Breast epithelium (tissue), 3 donors: Measurements from ENCODE around the gene LRRFIP2.

Source experiments
- POLR2A ChIP-seq: fragments of 450-650 bp; IDR thresholded peaks from one replicate; pipeline ENCODE4 v1.6.1; 2016; ENCODE audit warnings: antibody characterized with exemption, mild to moderate bottlenecking, moderate library complexity
- POLR2AphosphoS5 ChIP-seq, 3 donors: sonication (generic); formaldehyde crosslinking; IDR thresholded peaks; one replicate each; pipeline ENCODE4 v1.6.1; 2017; ENCODE audit warnings: antibody characterized with exemption in 3 of 3
- TF ChIP-seq, protein P1 (sequence below), 3 donors: fragments of 450-650 bp; IDR thresholded peaks; one replicate each; pipeline ENCODE4 v1.5.1; 2016 to 2017; ENCODE audit warnings: antibody characterized with exemption in 3 of 3, mild to moderate bottlenecking in 3 of 3, moderate library complexity in 3 of 3

- TF ChIP-seq, protein P1, sequence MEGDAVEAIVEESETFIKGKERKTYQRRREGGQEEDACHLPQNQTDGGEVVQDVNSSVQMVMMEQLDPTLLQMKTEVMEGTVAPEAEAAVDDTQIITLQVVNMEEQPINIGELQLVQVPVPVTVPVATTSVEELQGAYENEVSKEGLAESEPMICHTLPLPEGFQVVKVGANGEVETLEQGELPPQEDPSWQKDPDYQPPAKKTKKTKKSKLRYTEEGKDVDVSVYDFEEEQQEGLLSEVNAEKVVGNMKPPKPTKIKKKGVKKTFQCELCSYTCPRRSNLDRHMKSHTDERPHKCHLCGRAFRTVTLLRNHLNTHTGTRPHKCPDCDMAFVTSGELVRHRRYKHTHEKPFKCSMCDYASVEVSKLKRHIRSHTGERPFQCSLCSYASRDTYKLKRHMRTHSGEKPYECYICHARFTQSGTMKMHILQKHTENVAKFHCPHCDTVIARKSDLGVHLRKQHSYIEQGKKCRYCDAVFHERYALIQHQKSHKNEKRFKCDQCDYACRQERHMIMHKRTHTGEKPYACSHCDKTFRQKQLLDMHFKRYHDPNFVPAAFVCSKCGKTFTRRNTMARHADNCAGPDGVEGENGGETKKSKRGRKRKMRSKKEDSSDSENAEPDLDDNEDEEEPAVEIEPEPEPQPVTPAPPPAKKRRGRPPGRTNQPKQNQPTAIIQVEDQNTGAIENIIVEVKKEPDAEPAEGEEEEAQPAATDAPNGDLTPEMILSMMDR (IDR thresholded peaks at IDR 0.05) = no peak
- TF ChIP-seq POLR2A (no peak), POLR2AphosphoS5 (IDR thresholded peaks at IDR 0.05) (no peak)
These were observed 48.9 kb downstream of the LRRFIP2 start for GRCh38 chr3:37125195-37126073.
